B cell (primary cell): Measurements from ENCODE around the gene KCNH5.

ENCODE experiments used
- EZH2 ChIP-seq: IDR thresholded peaks from 2 replicates; pipeline ENCODE4 v1.6.1; 2012; ENCODE audit warnings: borderline replicate concordance, low read depth, mild to moderate bottlenecking, moderate library complexity, low read length; ENCODE audit not compliant: insufficient read depth, poor library complexity, severe bottlenecking
- TF ChIP-seq, protein P1 (sequence below): fragments of 200-600 bp; IDR thresholded peaks from one replicate; pipeline ENCODE4 v1.8.0; 2022; ENCODE audit warnings: antibody characterized with exemption, mild to moderate bottlenecking

GRCh38 chr14:62864588-62864987 lies 180.7 kb downstream of the KCNH5 start:
- TF ChIP-seq, protein P1, sequence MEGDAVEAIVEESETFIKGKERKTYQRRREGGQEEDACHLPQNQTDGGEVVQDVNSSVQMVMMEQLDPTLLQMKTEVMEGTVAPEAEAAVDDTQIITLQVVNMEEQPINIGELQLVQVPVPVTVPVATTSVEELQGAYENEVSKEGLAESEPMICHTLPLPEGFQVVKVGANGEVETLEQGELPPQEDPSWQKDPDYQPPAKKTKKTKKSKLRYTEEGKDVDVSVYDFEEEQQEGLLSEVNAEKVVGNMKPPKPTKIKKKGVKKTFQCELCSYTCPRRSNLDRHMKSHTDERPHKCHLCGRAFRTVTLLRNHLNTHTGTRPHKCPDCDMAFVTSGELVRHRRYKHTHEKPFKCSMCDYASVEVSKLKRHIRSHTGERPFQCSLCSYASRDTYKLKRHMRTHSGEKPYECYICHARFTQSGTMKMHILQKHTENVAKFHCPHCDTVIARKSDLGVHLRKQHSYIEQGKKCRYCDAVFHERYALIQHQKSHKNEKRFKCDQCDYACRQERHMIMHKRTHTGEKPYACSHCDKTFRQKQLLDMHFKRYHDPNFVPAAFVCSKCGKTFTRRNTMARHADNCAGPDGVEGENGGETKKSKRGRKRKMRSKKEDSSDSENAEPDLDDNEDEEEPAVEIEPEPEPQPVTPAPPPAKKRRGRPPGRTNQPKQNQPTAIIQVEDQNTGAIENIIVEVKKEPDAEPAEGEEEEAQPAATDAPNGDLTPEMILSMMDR: no peak
- no peak for TF ChIP-seq EZH2
